ENCODE measurements around the gene AGPAT3.

Gene AGPAT3

DNA sequence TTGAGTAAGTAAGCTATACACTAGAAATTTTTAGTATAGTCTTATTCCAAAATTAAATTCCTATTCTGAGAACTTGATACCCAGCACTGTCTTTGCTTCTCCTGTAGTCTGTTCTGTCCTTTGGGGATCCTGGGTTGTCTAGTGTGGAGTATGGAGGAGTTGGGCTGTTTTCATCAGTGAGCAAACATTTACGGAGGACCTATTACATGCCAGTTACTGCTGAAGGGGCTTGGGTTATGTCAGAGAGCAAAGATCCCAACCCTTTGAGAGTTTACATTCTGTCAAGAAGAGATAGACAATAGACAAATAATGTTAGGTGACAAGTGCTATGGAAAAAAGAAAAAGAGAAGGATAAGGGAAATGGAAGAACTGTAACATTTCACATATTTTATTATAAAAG is 156.0 kb downstream of the AGPAT3 start:
- Histone ChIP-seq H3K9me3 (ENCODE audit: control insufficient read depth, insufficient read depth, low read length) (no peaks in the 10 kb centered on the region), H3K9me2 (replicated peaks; ENCODE audit: control insufficient read depth, low read length) (no peaks in the 10 kb centered on the region), H3K4me1 (ENCODE audit: control insufficient read depth, low read length) (peaks cover 35% of the 10 kb centered on the region), H3K36me3 (ENCODE audit: control insufficient read depth, low read length) (peaks cover 2% of the 10 kb centered on the region; the same call in 1 of the 2 replicates), H3K4me2 (ENCODE audit: low read length) (no peak overlapping the region), H3K27me3 (ENCODE audit: control insufficient read depth, low read length) (no peaks in the 10 kb centered on the region), H3K79me2 (ENCODE audit: control insufficient read depth, low read length) (peaks cover 100% of the 10 kb centered on the region), H4K20me1 (ENCODE audit: control insufficient read depth, insufficient read depth, low read depth, low read length) (peaks cover 29% of the 10 kb centered on the region; the same call in 1 of the 2 replicates), H3F3A (ENCODE audit: control insufficient read depth, insufficient read depth) (no peaks in the 10 kb centered on the region), H3K4me3 (ENCODE audit: low read length) (no peak overlapping the region), H3K27ac (ENCODE audit: low read depth, low read length) (no peak overlapping the region)
- TF ChIP-seq EZH2phosphoT487 (IDR thresholded peaks at IDR 0.05; ENCODE audit: borderline replicate concordance, low read length), result no peak
- TF ChIP-seq, protein P1, sequence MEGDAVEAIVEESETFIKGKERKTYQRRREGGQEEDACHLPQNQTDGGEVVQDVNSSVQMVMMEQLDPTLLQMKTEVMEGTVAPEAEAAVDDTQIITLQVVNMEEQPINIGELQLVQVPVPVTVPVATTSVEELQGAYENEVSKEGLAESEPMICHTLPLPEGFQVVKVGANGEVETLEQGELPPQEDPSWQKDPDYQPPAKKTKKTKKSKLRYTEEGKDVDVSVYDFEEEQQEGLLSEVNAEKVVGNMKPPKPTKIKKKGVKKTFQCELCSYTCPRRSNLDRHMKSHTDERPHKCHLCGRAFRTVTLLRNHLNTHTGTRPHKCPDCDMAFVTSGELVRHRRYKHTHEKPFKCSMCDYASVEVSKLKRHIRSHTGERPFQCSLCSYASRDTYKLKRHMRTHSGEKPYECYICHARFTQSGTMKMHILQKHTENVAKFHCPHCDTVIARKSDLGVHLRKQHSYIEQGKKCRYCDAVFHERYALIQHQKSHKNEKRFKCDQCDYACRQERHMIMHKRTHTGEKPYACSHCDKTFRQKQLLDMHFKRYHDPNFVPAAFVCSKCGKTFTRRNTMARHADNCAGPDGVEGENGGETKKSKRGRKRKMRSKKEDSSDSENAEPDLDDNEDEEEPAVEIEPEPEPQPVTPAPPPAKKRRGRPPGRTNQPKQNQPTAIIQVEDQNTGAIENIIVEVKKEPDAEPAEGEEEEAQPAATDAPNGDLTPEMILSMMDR (IDR thresholded peaks at IDR 0.05; ENCODE audit: low read depth, low read length, poor library complexity, severe bottlenecking), result no peak

DNA sequence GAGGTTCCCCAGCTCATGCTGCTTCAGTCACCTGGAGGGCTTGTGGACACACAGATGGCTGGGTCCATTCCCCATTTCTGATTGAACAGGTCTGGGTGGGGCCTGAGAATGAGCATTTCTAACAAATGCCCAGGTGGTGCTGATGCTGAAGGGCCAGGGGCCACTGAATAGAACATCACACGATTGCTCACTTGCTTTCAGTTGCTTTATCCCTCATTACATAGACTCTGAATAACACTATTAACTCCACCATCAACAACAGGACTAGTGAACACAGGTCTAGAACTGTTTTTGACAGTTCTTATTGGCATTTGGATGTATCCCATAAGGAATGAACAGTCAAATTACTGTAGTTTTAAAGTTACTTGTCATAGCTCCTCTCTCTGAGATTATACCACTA is 159.2 kb downstream of the AGPAT3 start:
- no peak overlapping the region for H3K4me3 ChIP-seq (ENCODE audit: low read length)
- H3K36me3 ChIP-seq (ENCODE audit: control insufficient read depth, low read length), result no peaks in the 10 kb centered on the region
- no peaks in the 10 kb centered on the region for H3F3A ChIP-seq (ENCODE audit: control insufficient read depth, insufficient read depth)
- no peak overlapping the region for H3K4me2 ChIP-seq (ENCODE audit: low read length)
- no peaks in the 10 kb centered on the region for H3K27me3 ChIP-seq (ENCODE audit: control insufficient read depth, low read length)
- no peak overlapping the region for H3K27ac ChIP-seq (ENCODE audit: low read depth, low read length)
- H4K20me1 ChIP-seq (ENCODE audit: control insufficient read depth, insufficient read depth, low read depth, low read length), result peaks cover 21% of the 10 kb centered on the region; the same call in 1 of the 2 replicates
- no peaks in the 10 kb centered on the region for H3K9me3 ChIP-seq (ENCODE audit: control insufficient read depth, insufficient read depth, low read length)
- H3K9me2 ChIP-seq (replicated peaks; ENCODE audit: control insufficient read depth, low read length), result no peaks in the 10 kb centered on the region
- H3K4me1 ChIP-seq (ENCODE audit: control insufficient read depth, low read length), result peaks cover 16% of the 10 kb centered on the region
- TF ChIP-seq, protein P1 (IDR thresholded peaks at IDR 0.05; ENCODE audit: low read depth, low read length, poor library complexity, severe bottlenecking), result no peak
- no peak for TF ChIP-seq EZH2phosphoT487 (IDR thresholded peaks at IDR 0.05; ENCODE audit: borderline replicate concordance, low read length)
- peaks cover 100% of the 10 kb centered on the region for H3K79me2 ChIP-seq (ENCODE audit: control insufficient read depth, low read length)

GRCh38 chr21:44024887-44025353 is 159.9 kb downstream of the AGPAT3 start:
- no peak overlapping the region for H3K4me2 ChIP-seq (ENCODE audit: low read length)
- no peaks in the 10 kb centered on the region for H3K9me3 ChIP-seq (ENCODE audit: control insufficient read depth, insufficient read depth, low read length)
- H3K4me3 ChIP-seq (ENCODE audit: low read length), result no peak overlapping the region
- no peak for TF ChIP-seq EZH2phosphoT487 (IDR thresholded peaks at IDR 0.05; ENCODE audit: borderline replicate concordance, low read length)
- TF ChIP-seq, protein P1 (IDR thresholded peaks at IDR 0.05; ENCODE audit: low read depth, low read length, poor library complexity, severe bottlenecking), result no peak
- no peaks in the 10 kb centered on the region for H3K36me3 ChIP-seq (ENCODE audit: control insufficient read depth, low read length)
- H3K27me3 ChIP-seq (ENCODE audit: control insufficient read depth, low read length), result no peaks in the 10 kb centered on the region
- H4K20me1 ChIP-seq (ENCODE audit: control insufficient read depth, insufficient read depth, low read depth, low read length), result peaks cover 21% of the 10 kb centered on the region; the same call in 1 of the 2 replicates
- H3K4me1 ChIP-seq (ENCODE audit: control insufficient read depth, low read length), result peaks cover 14% of the 10 kb centered on the region; the same call in 1 of the 2 replicates
- no peaks in the 10 kb centered on the region for H3K9me2 ChIP-seq (replicated peaks; ENCODE audit: control insufficient read depth, low read length)
- H3K79me2 ChIP-seq (ENCODE audit: control insufficient read depth, low read length), result peaks cover 100% of the 10 kb centered on the region
- H3K27ac ChIP-seq (ENCODE audit: low read depth, low read length), result no peak overlapping the region
- no peaks in the 10 kb centered on the region for H3F3A ChIP-seq (ENCODE audit: control insufficient read depth, insufficient read depth)
